ENCODE measurements around the gene ELL. TPM values are rescaled to one million over a fixed set of nuclear protein-coding genes. Genes with fewer than 3 reads are reported as not detected.

The ELL gene
- total RNA-seq, 2 donors from 2014 or later = 10.7 to 44.4 TPM

GRCh38 chr19:18488838-18489626 is 32.8 kb downstream of the ELL start:
- intact Hi-C loops (cut with DNase I) = no loop called here
- 31% methylated on average over 22 of the region's 22 CpGs for WGBS
- no peak for TF ChIP-seq POLR2A (IDR thresholded peaks at IDR 0.05)
- TF ChIP-seq CTCF (IDR thresholded peaks at IDR 0.05) = peak in 3 of 4 experiments; percentile 30 to 38 (median 36)
- Histone ChIP-seq H3K4me1 (replicated peaks) (peaks cover 14% of the 10 kb centered on the region), H3K4me3 (no peak overlapping the region), H3K27me3 (replicated peaks; ENCODE audit: insufficient read depth) (no peaks in the 10 kb centered on the region), H3K9me3 (no peaks in the 10 kb centered on the region), H3K36me3 (no peaks in the 10 kb centered on the region), H3K27ac (no peak overlapping the region)
- no peak for DNase-seq (ENCODE audit: low spot score)

- intact Hi-C loops (cut with DNase I) = no loop called here
- Histone ChIP-seq H3K4me1 (replicated peaks) (peaks cover 14% of the 10 kb centered on the region), H3K27ac (no peak overlapping the region), H3K4me3 (no peak overlapping the region), H3K27me3 (replicated peaks; ENCODE audit: insufficient read depth) (no peaks in the 10 kb centered on the region), H3K9me3 (no peaks in the 10 kb centered on the region), H3K36me3 (no peaks in the 10 kb centered on the region)
- WGBS = 70% methylated on average over 6 of the region's 6 CpGs
- DNase-seq (ENCODE audit: low spot score) = no peak
- TF ChIP-seq CTCF (IDR thresholded peaks at IDR 0.05) (peak in 1 of 4 experiments; percentile 12), POLR2AphosphoS5 (IDR thresholded peaks at IDR 0.05) (no peak), POLR2A (IDR thresholded peaks at IDR 0.05) (no peak)
Measured at GRCh38 chr19:18488403-18488723, 33.5 kb downstream of the ELL start.

- no peaks in the 10 kb centered on the region for H3K9me3 ChIP-seq
- no peak overlapping the region for H3K4me3 ChIP-seq
- no peak overlapping the region for H3K27ac ChIP-seq
- TF ChIP-seq CTCF (IDR thresholded peaks at IDR 0.05) = peak in 1 of 4 experiments; percentile 26
- no peak for TF ChIP-seq POLR2AphosphoS5 (IDR thresholded peaks at IDR 0.05)
- H3K36me3 ChIP-seq = no peaks in the 10 kb centered on the region
- H3K4me1 ChIP-seq (replicated peaks) = peaks cover 14% of the 10 kb centered on the region
- intact Hi-C loops (cut with DNase I) = no loop called here
- no peak for DNase-seq (ENCODE audit: low spot score)
- WGBS = 65% methylated on average over 17 of the region's 17 CpGs
- H3K27me3 ChIP-seq (replicated peaks; ENCODE audit: insufficient read depth) = no peaks in the 10 kb centered on the region
Measured at GRCh38 chr19:18487576-18488402, 34.1 kb downstream of the ELL start.

- DNase-seq (ENCODE audit: low spot score) = no peak
- Histone ChIP-seq H3K4me3 (no peak overlapping the region), H3K4me1 (replicated peaks) (peaks cover 14% of the 10 kb centered on the region), H3K9me3 (no peaks in the 10 kb centered on the region), H3K27me3 (replicated peaks; ENCODE audit: insufficient read depth) (no peaks in the 10 kb centered on the region), H3K27ac (no peak overlapping the region), H3K36me3 (no peaks in the 10 kb centered on the region)
- intact Hi-C loops (cut with DNase I) = no loop called here
- no peak for TF ChIP-seq CTCF (IDR thresholded peaks at IDR 0.05)
- TF ChIP-seq POLR2AphosphoS5 (IDR thresholded peaks at IDR 0.05) = no peak
- no peak for TF ChIP-seq POLR2A (IDR thresholded peaks at IDR 0.05)
- WGBS = 89% methylated on average over 8 of the region's 8 CpGs
Measured at GRCh38 chr19:18486746-18487145, 35.1 kb downstream of the ELL start.
